Loucy (cell line): Measurements from ENCODE around the gene SHISA4.

Experiments used
- EZH2phosphoT487 ChIP-seq: fragments of 200-600 bp; IDR thresholded peaks from 2 replicates; pipeline ENCODE4 v1.6.1; 2018; ENCODE audit warnings: antibody characterized with exemption, mild to moderate bottlenecking, moderate library complexity, borderline replicate concordance
- TF ChIP-seq, protein P1 (sequence below): fragments of 200-600 bp; sonication (generic); conservative IDR thresholded peaks from 2 replicates; pipeline ENCODE4 v1.5.1; 2014; ENCODE audit warnings: mild to moderate bottlenecking, antibody characterized with exemption, low read length

DNA sequence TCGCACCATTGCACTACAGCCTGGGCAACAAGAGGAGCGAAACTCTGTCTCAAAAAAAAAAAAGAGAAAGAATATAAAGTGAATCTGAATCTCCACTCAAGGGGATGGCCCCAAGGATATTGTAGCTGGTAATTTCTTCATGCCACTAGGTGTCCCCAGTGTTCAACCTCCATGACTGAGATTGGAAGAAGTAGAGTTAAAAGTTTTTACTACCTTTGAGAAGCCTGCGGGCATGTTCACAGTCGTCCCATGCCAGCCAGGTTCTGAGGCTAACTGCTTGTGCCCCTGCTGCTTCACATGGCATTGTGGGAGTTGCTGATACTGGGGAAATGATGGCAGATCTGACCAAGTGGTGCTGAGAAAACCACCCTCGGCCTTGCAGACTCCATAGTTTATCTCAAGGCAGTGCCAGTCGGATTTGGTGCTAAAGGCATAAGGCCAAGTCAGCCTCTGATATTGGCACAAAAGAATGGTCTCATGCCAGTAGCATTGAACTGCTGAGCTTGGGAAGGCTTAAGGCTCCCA lies 10.8 kb upstream of the SHISA4 start:
- TF ChIP-seq, protein P1, sequence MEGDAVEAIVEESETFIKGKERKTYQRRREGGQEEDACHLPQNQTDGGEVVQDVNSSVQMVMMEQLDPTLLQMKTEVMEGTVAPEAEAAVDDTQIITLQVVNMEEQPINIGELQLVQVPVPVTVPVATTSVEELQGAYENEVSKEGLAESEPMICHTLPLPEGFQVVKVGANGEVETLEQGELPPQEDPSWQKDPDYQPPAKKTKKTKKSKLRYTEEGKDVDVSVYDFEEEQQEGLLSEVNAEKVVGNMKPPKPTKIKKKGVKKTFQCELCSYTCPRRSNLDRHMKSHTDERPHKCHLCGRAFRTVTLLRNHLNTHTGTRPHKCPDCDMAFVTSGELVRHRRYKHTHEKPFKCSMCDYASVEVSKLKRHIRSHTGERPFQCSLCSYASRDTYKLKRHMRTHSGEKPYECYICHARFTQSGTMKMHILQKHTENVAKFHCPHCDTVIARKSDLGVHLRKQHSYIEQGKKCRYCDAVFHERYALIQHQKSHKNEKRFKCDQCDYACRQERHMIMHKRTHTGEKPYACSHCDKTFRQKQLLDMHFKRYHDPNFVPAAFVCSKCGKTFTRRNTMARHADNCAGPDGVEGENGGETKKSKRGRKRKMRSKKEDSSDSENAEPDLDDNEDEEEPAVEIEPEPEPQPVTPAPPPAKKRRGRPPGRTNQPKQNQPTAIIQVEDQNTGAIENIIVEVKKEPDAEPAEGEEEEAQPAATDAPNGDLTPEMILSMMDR: peak; percentile 66
- TF ChIP-seq EZH2phosphoT487: no peak
